Umbilical cord (tissue), 2 donors: ENCODE measurements around the gene GAGE10. TPM values are rescaled to one million over a fixed set of nuclear protein-coding genes. Genes with fewer than 3 reads are reported as not detected.
"Not testable (repeated sequence)": the region's sequence is repeated elsewhere in the genome, so short reads cannot be mapped to it uniquely, and the experiment has no call there.

ENCODE experiments used
- DNase-seq: peaks from one replicate; pipeline ENCODE4 v3.0.0-alpha.2; 2015; ENCODE audit warnings: low spot score
- total RNA-seq: library from RNA; depleted of rRNA; stranded (reverse); fragments of >200 nt; gene quantifications from one replicate; pipeline ENCODE4 v1.2.3, GENCODE V29; 2014; ENCODE audit warnings: low replicate concordance; ENCODE audit not compliant: insufficient read depth

GAGE10 gene
- total RNA-seq, 1 donor from 2014 or later: not detected

DNA sequence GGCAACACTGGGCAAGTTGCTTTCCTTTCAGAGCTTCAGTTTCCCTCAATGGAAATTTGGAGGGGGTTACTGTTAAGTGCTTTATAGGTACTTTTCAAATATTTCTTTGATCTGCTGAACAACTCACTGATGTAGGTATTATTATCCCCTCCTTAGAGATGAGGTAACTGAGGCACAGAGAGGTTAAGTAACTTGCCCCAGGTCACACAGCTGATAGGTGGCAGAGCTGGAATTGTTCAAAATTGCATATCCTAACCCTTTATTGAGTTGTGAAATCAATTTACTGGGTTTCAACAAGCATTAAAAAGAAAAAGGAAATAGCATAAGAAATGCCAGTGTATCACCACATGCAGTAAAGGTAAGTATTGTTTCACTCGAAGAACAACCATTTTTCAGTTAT is 27.2 kb upstream of the GAGE10 start:
- DNase-seq: no peak

DNA sequence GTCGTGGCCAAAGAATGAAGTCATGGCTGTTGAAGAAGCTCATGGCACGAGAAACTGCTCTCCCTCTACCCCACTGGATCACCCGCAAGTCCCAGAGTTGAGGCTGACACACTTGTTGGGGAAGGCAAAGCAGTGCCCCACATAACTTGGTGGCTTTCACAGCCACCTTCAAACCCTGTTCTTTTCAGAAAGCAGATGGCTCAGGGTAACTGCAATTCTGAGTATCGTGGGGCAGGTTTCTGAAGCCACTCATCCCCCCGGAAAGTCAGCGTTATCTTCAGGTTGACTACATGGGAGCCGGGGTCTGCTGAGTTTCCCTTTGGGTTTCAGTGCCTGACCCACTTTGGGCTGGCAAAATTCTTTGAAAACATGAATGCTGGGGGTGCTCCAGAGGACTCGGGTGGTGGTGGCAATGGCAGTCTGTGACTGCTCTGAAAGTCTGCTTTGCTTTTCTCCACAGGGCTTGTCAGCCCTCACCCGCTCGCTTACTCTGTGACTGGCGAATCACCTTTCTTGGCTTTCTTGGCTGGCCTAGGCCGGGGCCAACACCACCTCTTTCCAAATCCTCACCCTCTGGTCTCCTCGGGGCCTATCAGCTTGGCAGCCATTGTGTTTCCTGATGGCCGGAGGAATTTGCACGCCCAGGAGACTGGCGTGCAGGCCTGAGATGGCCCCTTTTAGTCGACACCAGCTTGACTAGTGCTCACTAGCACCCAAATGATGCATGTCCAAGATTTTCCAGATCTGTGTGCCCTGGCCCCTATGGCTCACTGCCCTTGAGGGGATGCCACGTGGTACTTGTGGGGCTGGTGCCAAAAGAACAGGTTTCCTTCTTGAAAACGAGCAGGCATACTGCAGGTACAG is 26.5 kb upstream of the GAGE10 start:
- DNase-seq: no peak

DNA sequence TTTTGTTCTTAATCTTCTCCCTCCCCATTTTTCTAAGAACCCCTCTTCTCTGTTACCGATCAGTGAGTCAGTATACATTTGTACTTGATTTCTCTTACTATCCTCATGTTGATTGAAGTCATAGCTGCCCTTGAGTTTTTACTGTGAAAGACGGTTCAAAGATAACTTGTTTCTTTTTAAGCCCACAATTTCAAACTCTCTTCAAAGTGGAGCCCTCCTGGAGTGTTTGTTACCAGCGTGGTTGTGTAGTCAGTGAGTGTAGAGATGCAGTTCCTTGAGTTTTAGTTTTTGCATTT is 26.0 kb upstream of the GAGE10 start:
- no peak for DNase-seq

DNA sequence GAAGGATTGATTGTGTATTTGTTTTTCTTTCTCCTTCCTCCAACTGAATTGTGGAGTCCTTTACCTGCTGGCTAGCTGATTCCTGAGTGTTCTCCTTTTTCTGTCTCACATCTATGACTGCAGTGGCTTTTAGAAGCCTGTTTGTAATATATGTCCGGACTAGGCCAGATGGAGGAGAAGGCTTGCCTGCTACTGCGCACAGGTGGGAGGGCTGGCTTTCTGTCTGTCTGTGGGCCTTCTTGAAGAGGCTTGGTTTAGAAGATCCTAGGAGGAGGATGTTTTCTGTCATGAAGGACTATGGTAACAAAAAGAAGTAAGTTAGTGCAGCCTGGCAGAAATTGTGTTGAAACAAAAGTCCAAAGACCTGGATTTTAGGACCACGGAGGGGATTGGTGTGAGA is 25.4 kb upstream of the GAGE10 start:
- no peak for DNase-seq

DNA sequence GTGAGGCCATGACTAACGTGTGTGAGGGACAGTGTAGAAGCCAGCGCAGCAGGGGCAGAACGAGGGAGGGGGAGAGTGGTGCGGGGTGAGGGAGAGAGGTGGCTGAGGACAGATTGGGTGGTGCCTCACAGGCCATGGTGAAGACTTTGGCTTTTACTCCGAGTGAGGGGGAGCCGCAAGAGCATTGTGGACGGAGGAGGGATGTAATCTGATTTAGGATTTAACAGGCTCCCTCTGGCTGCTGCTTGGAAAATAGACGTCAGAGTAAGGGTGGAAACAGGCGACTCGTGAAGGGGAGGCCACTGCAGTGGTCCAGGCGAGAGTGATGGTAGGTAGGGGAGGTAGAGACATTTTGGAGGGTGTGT is 20.8 kb upstream of the GAGE10 start:
- peak; percentile 59 for DNase-seq

DNA sequence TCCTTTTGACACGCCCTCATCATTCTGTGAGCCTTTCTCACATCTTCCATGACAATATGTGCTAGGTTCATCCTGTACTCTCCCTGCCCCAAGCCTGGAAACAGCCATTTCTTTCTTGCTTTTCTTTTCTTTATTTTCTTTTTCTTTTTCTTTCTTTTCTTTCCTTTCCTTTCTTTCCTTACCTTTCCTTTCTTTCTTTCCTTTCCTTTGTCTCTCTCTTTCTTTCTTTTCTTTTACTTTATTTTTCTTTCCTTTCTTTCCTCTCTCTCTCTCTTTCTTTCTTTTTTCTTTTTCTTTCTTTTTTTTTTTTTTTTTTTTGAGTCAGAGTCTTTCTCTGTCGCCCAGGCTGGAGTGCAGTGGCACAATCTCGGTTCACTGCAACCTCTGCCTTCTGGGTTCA is 19.2 kb upstream of the GAGE10 start:
- DNase-seq: no peak

DNA sequence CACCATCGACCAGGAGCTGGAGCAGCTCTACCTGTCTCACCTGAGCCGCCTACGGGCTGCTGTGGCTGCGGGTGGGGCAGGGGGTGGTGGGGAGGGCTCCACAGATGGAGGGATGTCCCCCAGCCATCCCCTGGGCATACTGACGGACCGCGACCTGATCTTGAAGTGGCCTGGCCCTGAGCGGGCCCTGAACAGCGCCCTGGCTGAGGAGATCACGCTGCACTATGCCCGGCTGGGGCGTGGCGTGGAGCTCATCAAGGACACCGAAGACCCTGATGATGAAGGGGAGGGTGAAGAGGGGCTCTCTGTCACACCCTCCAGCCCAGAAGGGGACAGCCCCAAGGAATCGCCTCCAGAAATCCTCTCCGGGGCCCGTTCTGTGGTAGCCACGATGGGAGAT is 17.3 kb upstream of the GAGE10 start:
- DNase-seq: no peak

DNA sequence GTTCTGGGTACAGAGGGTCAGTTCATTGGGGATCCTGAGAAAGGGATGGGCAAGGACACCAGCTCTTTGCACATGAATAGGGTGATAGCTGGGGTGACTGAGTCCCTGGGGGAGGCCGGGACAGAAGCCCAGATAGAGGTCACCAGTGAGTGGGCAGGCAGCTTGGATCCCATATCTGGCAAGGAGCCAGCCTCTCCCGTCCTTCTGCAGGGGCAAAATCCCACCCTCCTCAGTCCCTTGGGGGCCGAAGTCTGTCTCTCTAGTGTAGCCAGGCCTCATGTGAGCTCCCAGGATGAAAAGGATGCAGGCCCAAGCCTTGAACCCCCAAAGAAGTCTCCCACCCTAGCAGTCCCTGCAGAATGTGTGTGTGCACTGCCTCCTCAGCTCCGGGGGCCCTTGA is 16.9 kb upstream of the GAGE10 start:
- DNase-seq: no peak

DNA sequence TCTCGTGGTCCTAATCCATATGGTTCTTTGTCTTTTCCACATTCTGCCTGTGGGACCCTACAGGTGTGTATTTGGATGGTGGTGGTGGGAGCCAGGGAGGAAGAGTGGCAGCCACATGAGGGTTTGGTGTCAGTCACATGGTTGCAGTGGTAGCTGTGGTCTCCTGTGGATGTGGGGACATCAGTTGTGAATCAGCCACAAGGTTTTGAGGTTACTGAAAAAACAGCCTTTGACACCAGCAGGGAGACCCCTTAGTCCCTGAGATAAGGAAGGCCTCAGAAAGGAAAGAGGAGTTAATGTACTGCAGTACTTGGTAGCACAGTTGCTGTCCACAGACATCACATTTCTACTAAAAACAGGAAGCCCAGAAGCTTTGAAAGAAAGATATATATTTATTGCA is 15.8 kb upstream of the GAGE10 start:
- no peak for DNase-seq

DNA sequence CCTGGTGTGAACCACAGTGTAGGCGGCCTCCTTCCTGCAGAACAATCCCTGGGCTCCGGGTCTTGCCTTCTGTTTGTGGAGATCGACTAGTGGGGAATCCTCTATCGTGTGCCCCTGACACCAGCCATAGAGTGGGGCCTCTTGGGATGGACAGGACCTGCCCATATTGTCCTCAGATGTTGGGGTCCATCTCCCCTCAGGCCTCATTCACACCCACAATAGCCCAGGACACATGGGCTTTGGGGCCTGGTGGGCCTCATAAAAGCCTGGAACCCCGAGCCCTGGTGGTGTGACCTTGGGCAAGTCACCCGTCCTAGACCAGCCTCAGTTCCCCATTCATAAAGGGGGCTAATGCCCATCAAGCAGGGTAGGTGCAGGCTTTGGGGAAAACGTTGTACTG is 13.2 kb upstream of the GAGE10 start:
- no peak for DNase-seq

DNA sequence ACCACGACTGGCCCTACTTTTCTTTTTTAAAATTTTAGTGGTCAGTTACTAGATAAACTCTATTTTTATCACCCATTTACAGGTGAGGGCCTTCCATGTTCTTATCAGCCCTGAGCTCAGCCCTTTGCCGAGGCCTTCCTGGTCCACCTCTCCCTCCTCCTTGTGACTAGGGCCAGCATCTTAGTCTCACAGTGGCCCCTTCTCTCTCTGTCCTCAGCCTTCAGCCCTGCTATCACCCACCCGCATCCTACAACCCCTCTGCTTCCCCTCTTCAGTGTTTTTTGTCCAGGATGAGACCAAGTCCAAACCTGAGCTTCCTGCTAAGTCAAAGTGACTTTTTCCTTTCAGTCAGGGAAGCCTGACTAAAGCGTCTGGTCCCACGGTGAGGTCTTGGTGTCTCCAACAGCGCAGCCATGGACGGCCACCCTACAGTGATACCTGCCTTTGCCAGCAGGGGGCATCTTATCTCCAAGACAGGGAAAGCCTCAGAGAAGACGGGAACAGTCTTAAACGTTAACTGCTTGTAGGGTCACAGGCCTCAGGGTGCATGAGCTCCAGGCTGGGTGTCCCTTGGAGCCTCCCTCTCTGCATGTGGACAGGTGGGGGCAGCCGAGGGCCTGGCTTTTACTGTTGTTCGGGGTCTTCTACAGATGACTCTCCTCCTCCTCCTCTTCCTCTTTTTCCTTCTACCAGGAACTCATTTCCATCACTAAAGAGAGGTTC is 11.7 kb upstream of the GAGE10 start:
- peak; percentile 57 for DNase-seq

DNA sequence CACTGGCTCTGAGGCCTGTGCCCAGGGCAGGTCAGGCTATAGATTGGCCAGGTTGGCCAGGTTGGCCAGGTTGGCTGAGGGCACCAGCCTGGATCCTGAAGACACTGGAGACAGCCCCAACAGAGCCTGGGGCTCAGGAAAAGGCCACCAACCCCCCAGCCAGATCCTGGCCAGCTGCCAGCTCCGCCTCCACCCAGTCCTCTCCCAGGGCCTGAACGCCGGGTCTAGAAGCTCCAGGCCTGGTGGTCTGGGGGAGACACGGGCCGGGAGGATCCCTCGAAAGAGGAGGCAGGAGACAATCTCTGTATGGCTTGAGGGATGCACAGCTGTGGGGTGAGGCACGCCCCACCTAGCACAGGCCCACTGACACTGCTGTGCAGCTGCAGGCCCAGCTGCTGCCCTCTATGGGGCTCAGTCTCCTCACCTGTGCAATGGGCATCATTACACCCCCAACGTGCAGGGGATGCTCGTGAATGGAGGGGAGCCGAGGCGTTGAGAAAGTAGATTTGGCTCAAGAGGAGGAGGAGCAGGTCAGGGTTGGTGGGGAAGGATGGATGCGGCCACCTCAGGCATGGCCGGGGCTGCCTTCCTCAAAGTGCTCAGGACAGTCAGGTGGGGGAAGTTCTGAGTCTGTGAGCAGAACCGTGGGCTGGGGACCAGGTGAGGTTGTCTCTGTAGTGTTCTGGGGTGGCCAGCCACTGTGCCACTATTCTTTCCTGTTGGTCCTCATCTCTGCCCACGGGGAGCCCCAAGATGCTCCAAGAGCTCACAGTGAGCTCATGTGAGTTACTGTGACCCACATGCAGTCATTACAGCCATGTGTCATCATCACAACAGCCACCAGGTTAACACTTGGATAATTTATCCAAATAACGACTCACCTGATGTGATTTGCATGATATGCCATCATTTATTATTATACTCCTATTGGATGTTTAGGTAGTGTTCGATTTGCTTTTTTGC is 10.8 kb upstream of the GAGE10 start:
- no peak for DNase-seq

DNA sequence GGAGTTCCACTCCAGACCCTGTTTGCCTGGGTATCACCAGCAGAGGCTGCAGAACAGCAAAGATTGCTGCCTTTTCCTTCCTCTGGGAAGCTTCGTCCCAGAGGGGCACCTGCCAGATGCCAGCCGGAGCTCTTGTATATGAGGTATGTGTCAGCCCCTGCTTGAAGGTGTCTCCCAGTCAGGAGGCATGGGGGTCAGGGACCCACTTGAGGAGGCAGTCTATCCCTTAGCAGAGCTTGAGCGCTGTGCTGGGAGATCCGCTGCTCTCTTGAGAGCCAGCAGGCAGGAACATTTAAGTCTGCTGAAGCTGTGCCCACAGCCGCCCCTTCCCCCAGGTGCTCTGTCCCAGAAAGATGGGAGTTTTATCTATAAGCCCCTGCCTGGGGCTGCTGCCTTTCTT is 4.2 kb upstream of the GAGE10 start:
- not testable (repeated sequence) for DNase-seq

DNA sequence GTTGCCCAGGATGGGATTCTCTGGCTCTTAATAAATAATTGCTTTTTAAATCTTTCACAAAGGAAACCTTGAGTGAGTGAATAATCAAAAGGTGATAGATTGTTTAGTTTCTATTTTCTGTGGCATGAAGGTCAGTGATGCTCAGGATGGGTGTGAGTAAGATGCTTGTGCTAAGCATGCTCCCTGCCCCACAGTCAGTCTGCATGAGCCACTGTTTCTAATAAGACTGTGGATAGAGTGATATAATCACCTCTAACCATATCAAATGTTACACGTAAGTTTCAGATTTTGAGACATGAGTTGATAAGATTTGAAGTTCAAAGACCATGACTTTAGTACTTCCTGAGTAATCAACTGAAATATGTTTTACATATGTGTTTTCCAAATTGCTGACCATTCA is 2.7 kb upstream of the GAGE10 start:
- DNase-seq: no peak

DNA sequence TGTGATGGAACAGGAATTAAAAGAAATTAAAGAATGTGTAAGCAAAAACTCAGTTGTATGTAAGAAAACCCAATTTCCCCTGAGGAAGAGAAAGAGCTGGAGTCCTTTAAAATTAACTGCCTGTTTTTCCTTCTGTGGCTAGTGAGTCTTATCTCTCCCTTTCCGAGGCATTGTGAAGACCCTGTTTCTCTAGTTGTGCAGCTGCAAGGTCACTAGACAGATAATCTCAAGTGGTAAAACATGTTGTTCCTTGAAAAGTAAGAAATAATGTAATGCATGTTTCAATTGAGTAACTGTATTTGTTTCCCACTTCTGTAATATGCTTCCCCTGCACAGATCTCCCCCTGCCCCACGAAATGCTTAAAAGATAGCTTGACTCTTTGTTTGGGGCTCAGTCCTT is 4.3 kb downstream of the GAGE10 start:
- DNase-seq: not testable (repeated sequence)

DNA sequence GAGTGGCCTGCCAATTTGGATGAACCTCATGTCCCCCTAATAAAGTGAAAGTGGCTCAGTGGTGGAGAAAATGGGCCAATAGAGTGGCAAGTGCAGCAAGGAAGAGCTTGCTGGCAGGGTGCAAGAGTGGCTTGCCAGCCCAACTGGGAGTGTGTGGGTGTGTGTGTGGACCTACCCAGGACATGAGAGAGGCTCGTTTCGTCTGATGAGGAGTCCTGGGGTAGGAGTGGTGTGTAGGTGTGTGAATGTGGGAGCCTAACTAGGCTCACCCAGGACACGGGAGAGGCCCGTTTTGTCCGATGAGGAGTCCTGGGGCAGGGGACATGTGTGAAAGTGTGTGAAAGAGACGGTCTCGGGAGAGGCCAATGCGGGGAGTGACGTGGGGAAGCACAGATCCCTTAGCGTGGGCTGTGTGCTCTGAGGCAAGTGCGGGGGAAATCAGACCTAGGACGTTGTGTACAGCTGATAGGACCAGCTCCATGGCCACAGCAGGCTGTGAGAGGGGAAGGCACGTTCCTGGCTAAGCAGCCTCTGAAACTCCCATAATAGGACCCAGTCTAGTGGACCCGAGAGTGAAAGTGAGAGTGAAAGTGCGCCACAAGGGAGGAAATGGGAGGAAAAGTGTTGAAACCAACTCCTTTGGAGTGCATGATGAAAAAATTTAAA is 5.3 kb downstream of the GAGE10 start:
- peak; percentile 19 for DNase-seq

DNA sequence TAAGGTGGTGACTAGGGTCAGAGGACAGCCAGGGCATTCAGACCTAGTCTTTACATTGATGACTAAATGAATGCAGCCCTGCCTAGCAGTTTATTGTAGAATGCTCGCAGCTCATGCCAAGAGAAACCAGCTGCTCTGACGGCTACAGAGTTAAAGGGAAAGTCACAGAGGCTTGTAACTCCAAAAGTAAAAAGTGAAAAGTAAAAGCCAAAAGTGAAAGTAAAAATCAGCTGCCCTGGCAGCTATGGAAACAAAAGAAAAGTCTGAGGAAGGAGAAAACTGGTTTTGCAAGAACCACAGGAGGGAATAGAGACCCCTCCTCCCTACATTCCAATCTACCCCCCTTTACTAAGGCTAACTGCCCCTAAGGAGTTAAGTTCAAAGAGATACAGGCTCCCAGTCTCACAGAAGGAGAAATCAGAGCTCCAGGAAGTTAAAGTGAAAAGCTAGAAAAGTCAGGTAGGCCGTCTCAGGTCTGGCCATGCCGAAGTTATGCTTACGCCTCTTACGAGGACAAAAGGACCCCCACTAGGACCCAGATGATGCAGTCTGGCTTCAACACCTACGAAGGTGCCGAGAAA is 6.0 kb downstream of the GAGE10 start:
- DNase-seq: peak; percentile 58

DNA sequence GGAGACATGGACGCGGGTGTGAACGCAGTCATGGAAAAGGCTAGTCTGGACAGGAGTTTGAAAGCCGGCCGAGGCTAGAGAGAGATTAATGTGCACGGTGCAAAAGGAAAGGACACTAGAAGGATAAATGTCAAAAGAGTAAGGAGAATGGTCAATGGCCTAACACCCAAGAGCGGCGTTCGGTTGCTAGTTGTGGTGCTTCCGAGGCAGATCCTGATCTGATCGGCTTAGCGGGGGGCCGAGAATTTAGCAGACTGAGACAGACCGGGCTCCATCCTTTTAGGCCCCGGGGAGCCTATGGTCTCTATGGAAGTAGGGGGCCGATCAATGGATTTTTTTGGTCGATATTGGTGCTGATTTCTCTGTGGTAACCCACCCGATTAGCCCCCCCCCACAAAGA is 6.9 kb downstream of the GAGE10 start:
- no peak for DNase-seq

DNA sequence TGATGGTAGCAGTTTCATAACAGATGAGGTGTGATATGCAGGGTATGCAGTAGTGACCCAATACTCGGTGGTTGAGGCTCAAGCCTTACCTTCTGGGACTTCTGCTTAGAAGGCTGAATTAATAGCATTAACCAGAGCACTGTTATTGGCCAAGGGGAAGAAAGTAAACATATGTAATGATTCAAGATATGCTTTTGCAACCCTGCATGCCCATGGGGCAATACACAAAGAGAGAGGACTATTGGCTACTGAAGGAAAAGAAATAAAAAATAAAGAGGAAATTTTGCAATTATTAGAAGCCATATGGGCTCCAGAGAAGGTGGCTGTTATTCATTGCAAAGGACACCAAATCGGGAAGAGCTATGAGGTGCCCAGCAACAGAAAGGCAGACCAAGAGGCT is 8.7 kb downstream of the GAGE10 start:
- DNase-seq: no peak

DNA sequence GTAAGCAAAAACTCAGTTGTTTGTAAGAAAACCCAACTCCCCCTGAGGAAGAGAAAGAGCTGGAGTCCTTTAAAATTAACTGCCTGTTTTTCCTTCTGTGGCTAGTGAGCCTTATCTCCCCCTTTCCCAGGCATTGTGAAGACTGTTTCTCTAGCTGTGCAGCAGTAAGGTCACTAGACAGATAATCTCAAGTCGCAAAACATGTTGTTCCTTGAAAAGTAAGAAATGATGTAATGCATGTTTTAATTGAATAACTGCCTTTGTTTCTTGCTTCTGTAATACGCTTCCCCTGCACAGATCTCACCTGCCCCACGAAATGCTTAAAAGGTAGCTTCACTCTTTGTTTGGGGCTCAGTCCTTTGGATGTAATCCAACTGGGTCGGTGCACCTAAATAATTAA is 12.6 kb downstream of the GAGE10 start:
- no peak for DNase-seq

DNA sequence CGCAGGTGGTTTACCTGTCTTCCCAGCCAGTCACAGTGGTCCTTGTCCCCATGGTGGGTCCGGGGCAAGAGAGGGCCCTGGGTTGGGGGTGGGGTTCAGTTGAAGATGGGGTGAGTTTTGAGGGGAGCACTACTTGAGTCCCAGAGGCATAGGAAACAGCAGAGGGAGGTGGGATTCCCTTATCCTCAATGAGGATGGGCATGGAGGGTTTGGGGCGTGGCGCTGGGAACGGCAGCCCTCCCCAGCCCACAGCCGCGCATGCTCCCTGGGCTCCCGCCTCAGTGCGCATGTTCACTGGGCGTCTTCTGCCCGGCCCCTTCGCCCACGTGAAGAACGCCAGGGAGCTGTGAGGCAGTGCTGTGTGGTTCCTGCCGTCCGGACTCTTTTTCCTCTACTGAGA is 18.3 kb downstream of the GAGE10 start, which contains the start of gene GAGE12J:
GAGE12J (plus strand) TSS at position 301 of the 400 bp plus-strand sequence. CDS start 1,157 bp downstream, outside the sequence.
- not testable (repeated sequence) for DNase-seq
